ENCODE measurements around the gene PPP2R2B.

Gene PPP2R2B

GRCh38 chr5:146755793-146756192 is 122.8 kb downstream of the PPP2R2B start:
- TF ChIP-seq CTCF (IDR thresholded peaks at IDR 0.05): no peak

GRCh38 chr5:146754621-146755020 is 123.9 kb downstream of the PPP2R2B start:
- no peak for TF ChIP-seq CTCF (IDR thresholded peaks at IDR 0.05)

- TF ChIP-seq CTCF (IDR thresholded peaks at IDR 0.05): no peak
Measured at GRCh38 chr5:146753641-146754040, 124.9 kb downstream of the PPP2R2B start.

- no peak for TF ChIP-seq CTCF (IDR thresholded peaks at IDR 0.05)
Measured at GRCh38 chr5:146751781-146752401, 126.7 kb downstream of the PPP2R2B start.

GRCh38 chr5:146751054-146751453 is 127.5 kb downstream of the PPP2R2B start:
- TF ChIP-seq CTCF (IDR thresholded peaks at IDR 0.05): no peak

- TF ChIP-seq CTCF (IDR thresholded peaks at IDR 0.05): no peak
Measured at GRCh38 chr5:146748533-146748932, 130.0 kb downstream of the PPP2R2B start.

GRCh38 chr5:146745931-146746577 is 132.5 kb downstream of the PPP2R2B start:
- TF ChIP-seq CTCF (IDR thresholded peaks at IDR 0.05): no peak

Measured in LNCAP (cell line).